Measurements from ENCODE around the gene TECPR1. TPM values are rescaled to one million over a fixed set of nuclear protein-coding genes. Genes with fewer than 3 reads are reported as not detected.

Gene TECPR1
- total RNA-seq: 21.8 TPM

GRCh38 chr7:98251601-98252424, at the start of gene TECPR1:
Gene TECPR1 (minus strand): TSS chr7:98252232. CDS start chr7:98246146, 6,086 bp downstream.

GRCh38 chr7:98280791-98281756, 29.0 kb upstream of the TECPR1 start, which contains the start of gene BRI3:
Gene BRI3 (plus strand): TSS chr7:98281686. CDS start chr7:98281796, 110 bp downstream.

GRCh38 chr7:98211221-98211675, 40.8 kb downstream of the TECPR1 start, which contains the start of gene BHLHA15:
Gene BHLHA15 (plus strand): TSS chr7:98211439. CDS start chr7:98212310, 871 bp downstream.

Other genes starting within 250 kb of the TECPR1 start
- gene LMTK2, start 145.4 kb downstream of the TECPR1 start, total RNA-seq: 19.1 TPM
- gene BHLHA15, start 40.8 kb downstream of the TECPR1 start, total RNA-seq: 0.41 TPM
- 55.6 TPM for gene BRI3, start 29.5 kb upstream of the TECPR1 start, total RNA-seq
- gene BAIAP2L1, start 148.9 kb upstream of the TECPR1 start, total RNA-seq: 4.4 TPM